Body of pancreas (tissue), 4 donors: Measurements from ENCODE around the gene GP9.

Experiments
- CTCF ChIP-seq, 7 experiments: fragments of 450-650 bp in 4 of 7; fragments of 200-600 bp in 3 of 7; sonication (generic) in 3 of 7; IDR thresholded peaks; one replicate each; pipeline ENCODE4 v1.5.1; 2016 to 2019; ENCODE audit warnings: antibody characterized with exemption in 7 of 7
- POLR2A ChIP-seq, 3 donors: fragments of 450-650 bp; IDR thresholded peaks; one replicate each; pipeline ENCODE4 v1.6.1; 2016; ENCODE audit warnings: antibody characterized with exemption in 3 of 3, mild to moderate bottlenecking in 2 of 3

GRCh38 chr3:129070086-129070885 lies 9.7 kb downstream of the GP9 start:
- no peak for TF ChIP-seq CTCF (IDR thresholded peaks at IDR 0.05)
- TF ChIP-seq POLR2A (IDR thresholded peaks at IDR 0.05), result no peak
